GM12873 (cell line): ENCODE results near the gene ATE1.

ENCODE experiments used
- TF ChIP-seq, protein P1 (sequence below): IDR thresholded peaks from 2 replicates; pipeline ENCODE4 v1.5.1; 2012; ENCODE audit warnings: low read depth, mild to moderate bottlenecking, moderate library complexity, low read length, control low read depth; ENCODE audit not compliant: insufficient read depth; ENCODE audit errors: missing control alignments

Gene ATE1

DNA sequence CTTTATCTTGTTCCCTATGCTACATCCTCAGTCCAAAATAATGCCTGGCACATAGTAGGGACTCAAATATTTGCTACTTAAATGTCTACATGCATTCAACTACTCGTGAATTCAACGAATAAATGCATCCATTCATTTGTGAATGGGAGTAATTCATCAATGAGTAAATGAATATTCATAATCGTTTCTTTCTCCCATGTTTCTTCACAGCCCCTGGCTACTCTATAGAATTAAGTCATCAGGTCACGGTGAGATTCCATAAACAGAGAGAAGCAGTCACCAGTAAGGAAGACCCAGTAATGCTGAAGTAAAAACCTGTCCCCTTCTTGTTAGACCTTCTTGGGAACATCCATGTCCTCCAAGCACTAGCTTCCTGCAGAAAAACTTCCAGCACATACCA is 48.4 kb downstream of the ATE1 start:
- TF ChIP-seq, protein P1, sequence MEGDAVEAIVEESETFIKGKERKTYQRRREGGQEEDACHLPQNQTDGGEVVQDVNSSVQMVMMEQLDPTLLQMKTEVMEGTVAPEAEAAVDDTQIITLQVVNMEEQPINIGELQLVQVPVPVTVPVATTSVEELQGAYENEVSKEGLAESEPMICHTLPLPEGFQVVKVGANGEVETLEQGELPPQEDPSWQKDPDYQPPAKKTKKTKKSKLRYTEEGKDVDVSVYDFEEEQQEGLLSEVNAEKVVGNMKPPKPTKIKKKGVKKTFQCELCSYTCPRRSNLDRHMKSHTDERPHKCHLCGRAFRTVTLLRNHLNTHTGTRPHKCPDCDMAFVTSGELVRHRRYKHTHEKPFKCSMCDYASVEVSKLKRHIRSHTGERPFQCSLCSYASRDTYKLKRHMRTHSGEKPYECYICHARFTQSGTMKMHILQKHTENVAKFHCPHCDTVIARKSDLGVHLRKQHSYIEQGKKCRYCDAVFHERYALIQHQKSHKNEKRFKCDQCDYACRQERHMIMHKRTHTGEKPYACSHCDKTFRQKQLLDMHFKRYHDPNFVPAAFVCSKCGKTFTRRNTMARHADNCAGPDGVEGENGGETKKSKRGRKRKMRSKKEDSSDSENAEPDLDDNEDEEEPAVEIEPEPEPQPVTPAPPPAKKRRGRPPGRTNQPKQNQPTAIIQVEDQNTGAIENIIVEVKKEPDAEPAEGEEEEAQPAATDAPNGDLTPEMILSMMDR, result no peak

DNA sequence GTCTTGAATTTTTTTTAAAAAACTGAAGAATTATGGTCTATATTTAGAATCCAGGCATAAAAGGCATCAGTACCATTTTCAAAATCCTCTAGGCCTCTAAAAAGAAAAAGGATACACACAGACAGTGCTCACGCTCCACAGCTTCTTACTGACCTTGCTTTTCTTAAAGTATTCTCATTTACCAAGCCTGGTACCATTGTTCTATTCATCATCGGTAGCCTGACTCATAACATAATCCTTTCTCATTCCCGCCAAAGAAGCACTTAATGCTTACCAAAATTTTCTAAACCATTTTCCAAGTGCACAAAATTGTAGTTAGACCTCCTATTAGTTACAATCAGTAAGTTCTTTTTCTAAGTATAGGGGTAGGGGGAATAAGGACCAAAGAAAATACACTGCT is 54.6 kb downstream of the ATE1 start:
- TF ChIP-seq, protein P1, result no peak

DNA sequence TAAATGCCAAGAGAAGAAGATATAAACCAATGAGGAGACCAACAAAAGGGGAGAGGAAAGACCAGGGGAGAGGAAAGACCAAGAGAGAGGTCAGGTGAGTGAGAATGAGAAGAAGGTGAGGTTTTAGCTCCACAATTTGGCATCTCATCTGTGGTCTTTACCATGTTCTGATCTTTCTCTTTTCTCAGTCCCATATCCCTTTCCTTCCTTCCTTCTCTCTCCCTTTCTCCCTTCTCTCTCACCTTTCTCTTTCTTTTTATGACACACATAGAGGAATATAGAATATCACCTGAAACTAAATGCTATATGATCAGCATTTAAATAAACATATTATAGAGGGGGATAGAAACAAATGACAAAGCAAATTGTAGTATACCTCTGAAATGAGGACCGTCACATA is 57.4 kb downstream of the ATE1 start:
- TF ChIP-seq, protein P1, result no peak

DNA sequence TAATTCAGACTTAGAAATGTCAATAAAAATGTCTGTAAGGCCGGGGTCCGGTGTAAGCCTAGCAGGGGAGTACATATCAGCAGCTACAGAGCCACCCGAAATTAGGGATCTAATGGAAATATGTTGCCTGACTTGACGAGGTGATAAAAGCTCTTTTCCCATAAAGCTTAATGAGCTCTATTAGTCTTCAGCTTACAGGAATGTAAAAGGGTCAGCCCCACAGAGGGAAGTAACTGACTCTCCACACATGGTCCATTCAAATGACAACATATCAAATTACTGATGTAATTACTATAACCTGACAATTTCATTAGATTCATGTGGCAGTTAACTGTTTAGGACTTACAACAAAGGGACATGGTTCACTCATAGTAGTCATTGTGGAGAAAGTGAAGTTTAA is 62.3 kb downstream of the ATE1 start:
- TF ChIP-seq, protein P1, result no peak

DNA sequence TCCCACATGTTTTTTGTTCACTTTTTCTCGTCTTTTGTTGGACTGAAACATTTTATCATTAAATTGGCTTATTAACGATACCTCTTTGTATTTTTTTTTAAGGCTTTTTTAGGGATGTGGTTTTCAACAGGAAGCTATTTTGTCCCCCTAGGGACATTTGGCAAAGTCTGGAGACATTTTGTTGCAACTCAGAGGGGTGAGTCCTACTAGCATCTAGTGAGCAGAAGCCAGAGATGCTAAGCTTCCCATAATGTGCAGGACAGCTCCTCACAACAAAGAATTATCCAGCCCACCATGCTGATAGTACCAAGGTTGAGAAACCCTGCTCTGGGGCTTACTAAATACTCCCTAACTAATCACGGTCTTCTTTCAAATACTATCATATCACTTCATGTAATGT is 63.2 kb downstream of the ATE1 start:
- TF ChIP-seq, protein P1, result no peak

DNA sequence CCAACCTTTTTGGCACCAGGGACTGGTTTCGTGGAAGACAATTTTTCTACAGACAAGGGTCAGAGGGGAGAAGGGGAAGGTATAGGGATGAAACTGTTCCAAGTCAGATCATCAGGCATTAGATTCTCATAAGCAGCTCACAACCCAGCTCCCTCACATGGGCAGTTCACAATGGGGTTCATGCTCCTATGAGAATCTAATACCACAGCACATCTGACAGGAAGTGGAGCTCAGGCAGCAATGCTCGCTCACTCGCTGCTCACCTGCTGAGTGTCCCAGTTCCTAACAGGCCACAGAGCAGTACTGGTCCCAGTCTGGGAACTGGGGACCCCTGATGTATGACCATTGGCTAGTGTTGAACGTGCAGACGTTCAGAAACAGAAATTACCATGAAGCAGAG is 63.7 kb downstream of the ATE1 start:
- TF ChIP-seq, protein P1, result no peak

DNA sequence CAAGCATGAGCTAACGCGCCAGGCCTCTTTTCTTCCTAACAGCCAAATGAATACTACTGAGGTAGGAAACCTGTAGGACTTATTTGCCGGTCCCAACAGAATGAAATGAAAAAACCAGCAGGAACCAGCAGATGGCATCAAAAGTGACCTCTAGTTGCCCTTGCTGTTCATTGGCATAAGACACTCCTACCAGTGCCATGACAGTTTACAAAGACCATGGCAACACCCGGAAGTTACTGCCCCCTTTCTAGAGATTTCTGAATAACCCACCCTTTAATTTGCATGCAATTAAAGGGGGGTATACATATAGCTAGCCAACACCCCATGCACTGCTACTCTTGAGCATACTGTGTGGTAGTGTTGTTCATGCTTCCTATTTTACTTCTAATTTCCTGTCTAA is 65.2 kb downstream of the ATE1 start:
- TF ChIP-seq, protein P1, result no peak
